Activated CD8-positive, alpha-beta memory T cell treated with anti-CD3 and anti-CD28 coated beads, Interleukin-2, amount 50 U/mL, for 1 hour (primary cell): Measurements from ENCODE around the gene UBAC1.
"Not testable (repeated sequence)": the region's sequence is repeated elsewhere in the genome, so short reads cannot be mapped to it uniquely, and the experiment has no call there.

ENCODE experiments used
- DNase-seq: peaks from one replicate; pipeline ENCODE4 v3.0.0-alpha.2; 2020; ENCODE audit errors: extremely low read depth

Gene UBAC1

GRCh38 chr9:135921749-135922310, 39.3 kb downstream of the UBAC1 start:
- DNase-seq: no peak

GRCh38 chr9:135920973-135921585, 40.1 kb downstream of the UBAC1 start:
- no peak for DNase-seq

- no peak for DNase-seq
These were observed 40.8 kb downstream of the UBAC1 start for GRCh38 chr9:135920256-135920930.

GRCh38 chr9:135919318-135919890, 41.8 kb downstream of the UBAC1 start:
- DNase-seq: no peak

GRCh38 chr9:135916227-135916626, 44.9 kb downstream of the UBAC1 start:
- DNase-seq: not testable (repeated sequence)

GRCh38 chr9:135914921-135915320, 46.3 kb downstream of the UBAC1 start:
- DNase-seq: no peak

- not testable (repeated sequence) for DNase-seq
These were observed 49.9 kb downstream of the UBAC1 start for GRCh38 chr9:135911233-135911632.

GRCh38 chr9:135910757-135911156, 50.4 kb downstream of the UBAC1 start:
- no peak for DNase-seq

- DNase-seq: no peak
These were observed 51.0 kb downstream of the UBAC1 start for GRCh38 chr9:135910216-135910615.

- DNase-seq: no peak
These were observed 51.8 kb downstream of the UBAC1 start for GRCh38 chr9:135909371-135909770.

- no peak for DNase-seq
These were observed 52.4 kb downstream of the UBAC1 start for GRCh38 chr9:135908754-135909204.

- DNase-seq: no peak
These were observed 53.0 kb downstream of the UBAC1 start for GRCh38 chr9:135908093-135908753.

- peak; percentile 78 for DNase-seq
These were observed 53.6 kb downstream of the UBAC1 start, which contains the start of gene CAMSAP1 for GRCh38 chr9:135907431-135908092. TSS of gene CAMSAP1 (minus strand) at chr9:135907546. CDS start at chr9:135907159, 387 bp downstream.

GRCh38 chr9:135907006-135907430, 54.2 kb downstream of the UBAC1 start:
- DNase-seq: no peak

GRCh38 chr9:135906291-135907005, 54.7 kb downstream of the UBAC1 start:
- DNase-seq: no peak

- DNase-seq: no peak
These were observed 55.6 kb downstream of the UBAC1 start for GRCh38 chr9:135905380-135906258.

- no peak for DNase-seq
These were observed 57.2 kb downstream of the UBAC1 start for GRCh38 chr9:135903786-135904520.

- DNase-seq: no peak
These were observed 57.9 kb downstream of the UBAC1 start for GRCh38 chr9:135903358-135903656.

- no peak for DNase-seq
These were observed 58.4 kb downstream of the UBAC1 start for GRCh38 chr9:135902655-135903357.
